A549 (cell line): ENCODE measurements around the gene SOX5. TPM values are rescaled to one million over a fixed set of nuclear protein-coding genes. Genes with fewer than 3 reads are reported as not detected.

Experiments
- ATAC-seq, 2 experiments: fragments of 200-7000 bp in 1 of 2; fragments of >200 bp in 1 of 2; cut with Nextera tagmentation in 1 of 2; cut with Tn5 transposase in 1 of 2; 3 replicates each; pipeline versions ENCODE4 v1.8.0 to v1.9.1; 2018 to 2020; ENCODE audit warnings: mild to moderate bottlenecking in 1 of 2, moderate library complexity in 1 of 2
- CTCF ChIA-PET: fragments of 300-600 bp; sonication (Branson Sonifier 250); formaldehyde crosslinking; extraction: SDS; loops from one replicate; lab custom pipeline; 2021; ENCODE audit warnings: antibody characterized with exemption, inconsistent platforms; lab: Yijun Ruan, JAX
- POLR2A ChIA-PET: fragments of 350-600 bp; formaldehyde crosslinking; extraction: SDS; loops from one replicate; lab custom pipeline; 2021; ENCODE audit warnings: antibody characterized with exemption, inconsistent platforms; lab: Yijun Ruan, JAX
- DNase-seq, 2 experiments: peaks; one replicate each; pipeline versions ENCODE4 v3.0.0 to v3.0.0-alpha.2; 2011 to 2016; ENCODE audit warnings: low read depth in 1 of 2, low spot score in 1 of 2
- FAIRE-seq: peaks from 2 replicates; lab custom pipeline; 2011; peaks lifted over from hg19 to GRCh38; lab: Jason Lieb, UNC
- H3K27ac ChIP-seq, 2 experiments: fragments of >200 bp; sonication (Bioruptor Twin); formaldehyde crosslinking; 3 replicates each; pipeline ENCODE4 v1.5.1; 2016 to 2017
- H3K4me1 ChIP-seq: fragments of >200 bp; sonication (Bioruptor Twin); formaldehyde crosslinking; 3 replicates; pipeline ENCODE4 v1.6.1; 2016
- H3K4me2 ChIP-seq: fragments of >200 bp; sonication (Bioruptor Twin); formaldehyde crosslinking; 3 replicates; pipeline ENCODE4 v1.6.1; 2016
- H3K4me3 ChIP-seq: fragments of >200 bp; sonication (Bioruptor Twin); formaldehyde crosslinking; 3 replicates; pipeline ENCODE4 v1.5.1; 2016
- H3K9me3 ChIP-seq: fragments of >200 bp; sonication (Bioruptor Twin); formaldehyde crosslinking; 3 replicates; pipeline ENCODE4 v1.6.1; 2016
- CBX2 ChIP-seq: fragments of 200-600 bp; sonication (generic); IDR thresholded peaks from 2 replicates; pipeline ENCODE4 v1.6.1; 2016; ENCODE audit warnings: low read depth, mild to moderate bottlenecking, borderline replicate concordance
- CEBPB ChIP-seq, 2 experiments: fragments of >200 bp in 1 of 2; sonication (Bioruptor Twin) in 1 of 2; formaldehyde crosslinking in 1 of 2; IDR thresholded peaks; 2 replicates each; pipeline ENCODE4 v1.6.1; 2012 to 2016
- CHD2 ChIP-seq: fragments of 150-350 bp; IDR thresholded peaks from 2 replicates; pipeline ENCODE4 v1.6.1; 2014; ENCODE audit warnings: low read length; ENCODE audit not compliant: partially characterized antibody
- EP300 ChIP-seq, 2 experiments: fragments of >200 bp; sonication (Bioruptor Twin); formaldehyde crosslinking; IDR thresholded peaks; 2 replicates in 1 of 2; 3 replicates in 1 of 2; pipeline ENCODE4 v1.6.1; 2016 to 2017
- ESRRA ChIP-seq: fragments of 150-350 bp; IDR thresholded peaks from 2 replicates; pipeline ENCODE4 v1.6.1; 2014; ENCODE audit warnings: mild to moderate bottlenecking, low read length, borderline replicate concordance
- FOSB ChIP-seq: fragments of 250-450 bp; sonication (Bioruptor Pico); IDR thresholded peaks from 2 replicates; pipeline ENCODE4 v1.5.0; 2020; ENCODE audit warnings: mild to moderate bottlenecking, moderate library complexity
- FOXS1 ChIP-seq: fragments of 250-450 bp; sonication (Bioruptor Pico); IDR thresholded peaks from 2 replicates; pipeline ENCODE4 v1.5.0; 2020; ENCODE audit warnings: mild to moderate bottlenecking, moderate library complexity
- HDAC2 ChIP-seq: fragments of 200-600 bp; sonication (generic); IDR thresholded peaks from 2 replicates; pipeline ENCODE4 v1.6.1; 2016
- HOXA7 ChIP-seq: fragments of 250-450 bp; sonication (Bioruptor Pico); IDR thresholded peaks from 2 replicates; pipeline ENCODE4 v1.5.0; 2020; ENCODE audit warnings: mild to moderate bottlenecking, moderate library complexity
- HOXB13 ChIP-seq: fragments of 250-450 bp; sonication (Bioruptor Pico); IDR thresholded peaks from 2 replicates; pipeline ENCODE4 v1.5.0; 2020; ENCODE audit warnings: low read depth, mild to moderate bottlenecking, moderate library complexity
- JUN ChIP-seq, 2 experiments: fragments of >200 bp; sonication (Bioruptor Twin); formaldehyde crosslinking; IDR thresholded peaks; 2 replicates in 1 of 2; 3 replicates in 1 of 2; pipeline ENCODE4 v1.6.1; 2016 to 2017
- JUNB ChIP-seq: fragments of >200 bp; sonication (Bioruptor Twin); formaldehyde crosslinking; IDR thresholded peaks from 2 replicates; pipeline ENCODE4 v1.6.1; 2016
- KDM5A ChIP-seq: fragments of 200-600 bp; sonication (generic); IDR thresholded peaks from 2 replicates; pipeline ENCODE4 v1.6.1; 2016; ENCODE audit warnings: antibody characterized with exemption, mild to moderate bottlenecking
- MAFK ChIP-seq: fragments of 450-650 bp; IDR thresholded peaks from 2 replicates; pipeline ENCODE4 v1.6.1; 2014; ENCODE audit not compliant: partially characterized antibody
- MYC ChIP-seq: IDR thresholded peaks from 2 replicates; pipeline ENCODE4 v1.6.1; 2012; ENCODE audit warnings: mild to moderate bottlenecking, inconsistent platforms, low read length, improper control_type of control experiment, borderline replicate concordance
- NFE2L2 ChIP-seq: fragments of 150-350 bp; conservative IDR thresholded peaks from 2 replicates; pipeline ENCODE4 v1.6.1; 2014; ENCODE audit warnings: low read length
- NR3C1 ChIP-seq: fragments of >200 bp; sonication (Bioruptor Twin); formaldehyde crosslinking; IDR thresholded peaks from 3 replicates; pipeline ENCODE4 v1.6.1; 2017
- PHF8 ChIP-seq: fragments of 200-600 bp; sonication (generic); IDR thresholded peaks from 2 replicates; pipeline ENCODE4 v1.6.1; 2016; ENCODE audit warnings: low read depth, mild to moderate bottlenecking, antibody characterized with exemption, moderate library complexity, borderline replicate concordance
- POLR2AphosphoS2 ChIP-seq: conservative IDR thresholded peaks from 2 replicates; pipeline ENCODE4 v1.6.1; 2012; ENCODE audit warnings: low read length, improper control_type of control experiment, inconsistent platforms
- RARB ChIP-seq: fragments of 250-450 bp; sonication (Bioruptor Pico); IDR thresholded peaks from 2 replicates; pipeline ENCODE4 v1.8.0; 2021; ENCODE audit warnings: mild to moderate bottlenecking, moderate library complexity
- RCOR1 ChIP-seq: fragments of 150-350 bp; IDR thresholded peaks from 2 replicates; pipeline ENCODE4 v1.6.1; 2014; ENCODE audit warnings: antibody characterized with exemption, low read length, low read depth
- RFX5 ChIP-seq: fragments of 450-650 bp; IDR thresholded peaks from 2 replicates; pipeline ENCODE4 v1.7.1; 2014; ENCODE audit warnings: antibody characterized with exemption, mild to moderate bottlenecking, moderate library complexity
- RNF2 ChIP-seq: fragments of 200-600 bp; sonication (generic); IDR thresholded peaks from 2 replicates; pipeline ENCODE4 v1.6.1; 2016; ENCODE audit warnings: low read depth, mild to moderate bottlenecking, antibody characterized with exemption, moderate library complexity, borderline replicate concordance
- TP53 ChIP-seq: fragments of 250-450 bp; sonication (Bioruptor Pico); IDR thresholded peaks from 2 replicates; pipeline ENCODE4 v1.5.0; 2021; ENCODE audit warnings: mild to moderate bottlenecking, moderate library complexity
- WGBS: methylation state at CpG from one replicate; pipeline ENCODE4 v1.1.6; 2017; ENCODE audit errors: missing lambda C conversion rate; 5-methylcytosine and 5-hydroxymethylcytosine counted together
- polyA plus RNA-seq, 4 experiments: library from polyadenylated mRNA; depleted of rRNA in 3 of 4; stranded (reverse); fragments of >200 nt; fragmentation: RNase III in 1 of 4; extraction: RNeasy Plus Mini Kit Qiagen cat#74134 plus additional on column Dnase treatment in 1 of 4; gene quantifications; 2 replicates in 3 of 4; 3 replicates in 1 of 4; pipeline ENCODE4 v1.2.3, GENCODE V29; 2011 to 2017
- TF ChIP-seq, protein P1 (sequence below): IDR thresholded peaks from 2 replicates; pipeline ENCODE4 v1.6.1; 2012
- TF ChIP-seq, protein P2 (sequence below): fragments of >200 bp; sonication (Bioruptor Twin); formaldehyde crosslinking; IDR thresholded peaks from 2 replicates; pipeline ENCODE4 v1.6.1; 2016
- TF ChIP-seq, protein P3 (sequence below): IDR thresholded peaks from 2 replicates; pipeline ENCODE4 v1.6.1; 2012

The SOX5 gene
- polyA plus RNA-seq, 2 of the 4 experiments (the other 2 are of a cell fraction): not detected

DNA sequence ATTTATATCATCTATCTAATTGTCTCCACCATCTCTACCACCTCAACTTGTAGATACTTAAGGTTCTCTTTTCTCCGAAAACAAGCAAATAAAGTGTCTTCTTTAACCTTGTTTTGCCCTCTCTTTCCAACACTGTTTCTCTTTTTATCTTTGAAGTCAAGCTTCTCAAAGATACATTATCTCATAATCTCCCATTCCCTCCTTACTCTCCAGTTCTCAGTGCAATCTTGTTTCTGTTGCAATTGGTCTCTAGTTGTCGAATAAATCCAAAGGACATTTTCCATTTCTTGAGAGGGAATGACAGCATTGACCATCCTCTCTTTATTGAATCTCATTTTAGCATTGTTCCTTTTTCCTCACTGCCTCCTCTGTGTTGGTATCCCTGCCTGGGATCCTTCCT is 383.3 kb downstream of the SOX5 start:
- H3K27ac ChIP-seq: no peak overlapping the region
- no peak for ATAC-seq
- no peaks in the 10 kb centered on the region for H3K4me1 ChIP-seq
- ChIA-PET POLR2A (no interaction called here), CTCF (no interaction called here)
- H3K4me2 ChIP-seq: no peak overlapping the region
- H3K9me3 ChIP-seq: no peaks in the 10 kb centered on the region
- TF ChIP-seq HOXB13 (no peak), MYC (no peak), MAFK (no peak), PHF8 (no peak), NFE2L2 (no peak), EP300 (IDR thresholded peaks at IDR 0.05) (no peak), POLR2AphosphoS2 (no peak)
- DNase-seq: no peak
- H3K4me3 ChIP-seq: no peak overlapping the region
- WGBS: 1% methylated on average over 2 of the region's 2 CpGs
- no peak for FAIRE-seq

DNA sequence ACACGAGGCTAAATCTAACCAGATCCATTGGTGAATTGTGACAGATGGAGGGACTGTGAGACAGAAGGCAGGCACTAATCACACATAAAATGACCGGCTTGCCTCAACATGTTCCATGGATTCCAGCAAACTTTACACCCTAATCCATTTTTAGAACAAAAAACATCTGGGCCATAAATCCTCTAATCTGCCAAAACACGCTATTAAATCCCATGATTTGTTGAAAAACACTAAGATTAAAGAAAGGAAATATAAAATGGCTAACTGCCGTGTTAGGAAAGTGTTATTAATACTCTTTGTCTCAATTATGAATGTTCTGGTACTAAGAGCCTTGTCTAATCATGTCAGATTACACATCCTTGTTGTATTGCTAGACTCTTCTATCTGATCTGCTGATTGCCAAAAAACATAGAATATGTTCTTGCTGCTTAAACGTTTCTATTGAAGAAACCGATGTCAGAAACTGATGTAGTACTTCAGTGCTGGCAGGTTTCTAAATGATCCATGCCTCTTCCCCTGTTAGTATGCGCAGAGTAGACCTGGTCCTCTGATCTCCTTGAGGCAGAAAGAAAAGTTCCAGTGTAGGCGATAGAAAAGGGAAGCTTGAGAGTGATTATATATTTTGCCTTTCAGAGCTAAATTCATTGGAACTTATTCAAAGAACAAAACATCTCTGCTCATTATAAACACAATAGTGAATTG is 384.9 kb downstream of the SOX5 start:
- ChIA-PET POLR2A (no interaction called here), CTCF (no interaction called here)
- ATAC-seq: no peak
- WGBS: 13% methylated on average over 8 of the region's 8 CpGs
- no peak for FAIRE-seq
- Histone ChIP-seq H3K4me3 (no peak overlapping the region), H3K9me3 (no peaks in the 10 kb centered on the region), H3K27ac (no peak overlapping the region), H3K4me2 (no peak overlapping the region), H3K4me1 (no peaks in the 10 kb centered on the region)
- no peak for DNase-seq
- TF ChIP-seq CEBPB (IDR thresholded peaks at IDR 0.05) (no peak), HOXB13 (no peak), CBX2 (no peak), FOSB (no peak), FOXS1 (CRISPR knock-in tag) (no peak), ESRRA (no peak)

DNA sequence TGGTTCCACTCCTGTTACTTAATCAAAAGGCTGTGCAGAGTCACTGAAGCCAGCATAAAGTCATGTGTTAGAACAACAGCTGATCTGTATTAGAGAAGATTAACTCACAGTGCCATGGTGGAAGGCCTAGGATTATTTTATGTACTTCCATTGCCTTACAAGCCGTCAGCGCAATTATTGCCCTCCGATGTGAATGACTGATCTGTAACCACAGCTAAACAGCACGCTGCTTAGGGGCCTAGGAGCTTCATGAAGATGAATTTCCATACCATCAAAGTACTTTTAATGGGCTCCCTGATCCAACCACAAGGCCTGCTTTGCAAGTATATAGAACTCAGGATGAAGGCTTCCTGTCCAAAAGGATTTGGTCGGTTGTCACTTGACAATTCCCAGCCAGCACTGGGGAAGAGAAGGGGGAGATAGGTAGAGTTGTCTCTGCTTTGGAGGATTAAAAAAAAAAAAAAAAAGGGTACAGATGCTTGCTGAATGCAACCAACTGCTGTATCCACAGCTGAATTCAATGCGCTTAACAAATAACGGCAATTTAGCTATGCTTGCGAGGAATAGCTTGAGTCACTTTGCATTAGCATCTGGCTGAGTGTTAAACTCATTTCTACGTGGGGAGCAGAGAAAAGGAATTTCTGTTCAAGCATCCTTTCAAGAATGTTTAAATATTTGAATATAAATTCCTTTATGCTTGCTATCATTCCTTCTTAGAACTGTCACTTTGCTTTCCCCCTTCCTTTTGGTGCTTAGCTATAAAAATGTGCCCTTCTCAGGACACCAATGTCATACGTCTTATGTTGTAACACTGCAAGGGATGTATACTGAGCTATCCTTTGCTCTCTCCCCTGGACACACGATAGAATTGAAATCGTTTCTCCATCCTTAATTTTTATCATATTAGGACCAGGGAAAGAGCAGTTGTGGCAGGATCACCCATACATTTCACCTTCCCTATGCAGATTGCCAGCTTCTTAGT is 387.8 kb downstream of the SOX5 start:
- H3K4me1 ChIP-seq: no peaks in the 10 kb centered on the region
- no peak overlapping the region for H3K4me2 ChIP-seq
- DNase-seq (no peak), FAIRE-seq (no peak), ATAC-seq (no peak)
- H3K4me3 ChIP-seq: no peak overlapping the region
- no peak overlapping the region for H3K27ac ChIP-seq
- no peak for TF ChIP-seq NR3C1
- TF ChIP-seq CHD2: no peak
- no peak for TF ChIP-seq TP53 (CRISPR knock-in tag)
- no peak for TF ChIP-seq HDAC2
- no peak for TF ChIP-seq JUNB
- no peak for TF ChIP-seq KDM5A
- TF ChIP-seq NFE2L2: no peak
- CTCF ChIA-PET: interaction anchor here (1.1 kb wide), 1 partner anchor 14 kb away, joined by 5 read pairs; no protein-coding TSS in a partner anchor
- H3K9me3 ChIP-seq: no peaks in the 10 kb centered on the region
- POLR2A ChIA-PET: no interaction called here
- 38% methylated on average over 12 of the region's 12 CpGs for WGBS

DNA sequence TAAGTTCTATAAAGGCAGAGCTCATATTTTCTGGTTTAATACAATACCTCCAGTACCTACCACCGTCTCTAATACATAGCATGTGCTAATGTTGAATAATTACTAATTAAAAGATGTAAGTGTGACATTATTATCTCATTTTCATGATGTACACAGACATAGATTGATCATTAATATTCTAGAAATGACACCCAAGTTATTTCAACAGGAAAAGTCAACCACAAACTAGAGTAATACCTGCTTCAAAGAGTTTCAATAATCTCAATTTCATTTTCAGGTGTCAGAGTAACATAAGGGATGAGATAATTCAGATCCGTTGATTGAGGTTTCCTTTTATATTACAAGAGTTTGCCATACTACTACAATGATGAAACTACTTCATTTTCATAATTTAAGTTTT is 388.9 kb downstream of the SOX5 start:
- ChIA-PET CTCF (no interaction called here), POLR2A (no interaction called here)
- Histone ChIP-seq H3K4me1 (no peaks in the 10 kb centered on the region), H3K9me3 (no peaks in the 10 kb centered on the region), H3K4me3 (no peak overlapping the region), H3K4me2 (no peak overlapping the region), H3K27ac (no peak overlapping the region)
- no peak for TF ChIP-seq POLR2AphosphoS2
- TF ChIP-seq, protein P1, sequence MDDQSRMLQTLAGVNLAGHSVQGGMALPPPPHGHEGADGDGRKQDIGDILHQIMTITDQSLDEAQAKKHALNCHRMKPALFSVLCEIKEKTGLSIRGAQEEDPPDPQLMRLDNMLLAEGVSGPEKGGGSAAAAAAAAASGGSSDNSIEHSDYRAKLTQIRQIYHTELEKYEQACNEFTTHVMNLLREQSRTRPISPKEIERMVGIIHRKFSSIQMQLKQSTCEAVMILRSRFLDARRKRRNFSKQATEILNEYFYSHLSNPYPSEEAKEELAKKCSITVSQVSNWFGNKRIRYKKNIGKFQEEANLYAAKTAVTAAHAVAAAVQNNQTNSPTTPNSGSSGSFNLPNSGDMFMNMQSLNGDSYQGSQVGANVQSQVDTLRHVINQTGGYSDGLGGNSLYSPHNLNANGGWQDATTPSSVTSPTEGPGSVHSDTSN: no peak
- no peak for TF ChIP-seq KDM5A
- TF ChIP-seq RNF2: no peak
- TF ChIP-seq, protein P2, sequence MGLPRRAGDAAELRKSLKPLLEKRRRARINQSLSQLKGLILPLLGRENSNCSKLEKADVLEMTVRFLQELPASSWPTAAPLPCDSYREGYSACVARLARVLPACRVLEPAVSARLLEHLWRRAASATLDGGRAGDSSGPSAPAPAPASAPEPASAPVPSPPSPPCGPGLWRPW: no peak
- TF ChIP-seq RCOR1: no peak
- TF ChIP-seq, protein P3, sequence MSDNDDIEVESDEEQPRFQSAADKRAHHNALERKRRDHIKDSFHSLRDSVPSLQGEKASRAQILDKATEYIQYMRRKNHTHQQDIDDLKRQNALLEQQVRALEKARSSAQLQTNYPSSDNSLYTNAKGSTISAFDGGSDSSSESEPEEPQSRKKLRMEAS: no peak
- TF ChIP-seq RFX5: no peak
- TF ChIP-seq CHD2: no peak
- TF ChIP-seq RARB: no peak
- TF ChIP-seq JUN (IDR thresholded peaks at IDR 0.05): no peak
- no peak for TF ChIP-seq HOXA7
- TF ChIP-seq CEBPB (IDR thresholded peaks at IDR 0.05): no peak
- no peak for TF ChIP-seq FOSB
- ATAC-seq (no peak), FAIRE-seq (no peak), DNase-seq (no peak)
- WGBS: 1% methylated on average over 2 of the region's 2 CpGs
